ENCODE measurements around the gene SLC7A6.

The SLC7A6 gene

DNA sequence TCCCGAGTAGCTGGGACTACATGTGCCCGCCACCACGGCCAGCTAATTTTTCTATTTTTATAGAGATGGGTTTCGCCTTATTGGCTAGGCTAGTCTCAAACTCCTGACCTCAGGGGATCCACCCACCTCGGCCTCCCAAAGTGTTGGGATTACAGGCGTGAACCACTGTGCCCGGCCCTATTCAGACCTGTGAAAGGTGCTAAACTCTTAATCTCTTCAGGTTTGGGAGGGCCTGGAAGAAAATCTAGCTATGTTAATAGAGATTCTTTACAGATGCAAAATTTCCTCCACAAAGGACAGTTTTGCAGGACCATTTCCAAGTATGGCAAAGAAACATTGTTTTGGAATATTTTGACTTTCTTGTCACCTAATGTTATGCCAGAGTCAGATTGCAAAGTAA lies 22.2 kb upstream of the SLC7A6 start:
- no peak overlapping the region for H3K27ac ChIP-seq (ENCODE audit: low read depth, low read length)
- no peak overlapping the region for H2BK120ac ChIP-seq (ENCODE audit: low read depth, low read length)
- WGBS (ENCODE audit: extremely low coverage, insufficient coverage, low lambda C conversion rate): no CpG with 5 or more reads among the region's 7 CpGs
- no peaks in the 10 kb centered on the region for H3K36me3 ChIP-seq (ENCODE audit: control insufficient read depth, insufficient read depth, low read length)
- peaks cover 4% of the 10 kb centered on the region for H3K4me1 ChIP-seq (ENCODE audit: control insufficient read depth, low read depth, low read length)
- no peak overlapping the region for H2BK15ac ChIP-seq (replicated peaks; ENCODE audit: low read depth)
- no peak overlapping the region for H3K23ac ChIP-seq (ENCODE audit: low read length)
- no peak overlapping the region for H3K18ac ChIP-seq (ENCODE audit: low read length)
- no peak overlapping the region for H2AK5ac ChIP-seq (ENCODE audit: low read length)
- no peak overlapping the region for H3K4me3 ChIP-seq (ENCODE audit: low read length)
- H2BK5ac ChIP-seq (ENCODE audit: low read length): no peak overlapping the region
- H4K5ac ChIP-seq (ENCODE audit: low read length): no peak overlapping the region
- H3K4ac ChIP-seq (ENCODE audit: low read depth, low read length): no peak overlapping the region
- no peak for DNase-seq
- no peak overlapping the region for H4K8ac ChIP-seq (ENCODE audit: low read depth, low read length)
- no peaks in the 10 kb centered on the region for H3K79me1 ChIP-seq (ENCODE audit: low read length)
- no peak overlapping the region for H3K4me2 ChIP-seq (ENCODE audit: low read length)
- H3K9ac ChIP-seq (ENCODE audit: low read length): no peak overlapping the region
- H3K56ac ChIP-seq (ENCODE audit: low read length): no peak overlapping the region
- no peaks in the 10 kb centered on the region for H3K27me3 ChIP-seq (ENCODE audit: insufficient read depth, low read length, poor library complexity)
- no peaks in the 10 kb centered on the region for H3K79me2 ChIP-seq (ENCODE audit: control insufficient read depth, insufficient read depth, low read length)

DNA sequence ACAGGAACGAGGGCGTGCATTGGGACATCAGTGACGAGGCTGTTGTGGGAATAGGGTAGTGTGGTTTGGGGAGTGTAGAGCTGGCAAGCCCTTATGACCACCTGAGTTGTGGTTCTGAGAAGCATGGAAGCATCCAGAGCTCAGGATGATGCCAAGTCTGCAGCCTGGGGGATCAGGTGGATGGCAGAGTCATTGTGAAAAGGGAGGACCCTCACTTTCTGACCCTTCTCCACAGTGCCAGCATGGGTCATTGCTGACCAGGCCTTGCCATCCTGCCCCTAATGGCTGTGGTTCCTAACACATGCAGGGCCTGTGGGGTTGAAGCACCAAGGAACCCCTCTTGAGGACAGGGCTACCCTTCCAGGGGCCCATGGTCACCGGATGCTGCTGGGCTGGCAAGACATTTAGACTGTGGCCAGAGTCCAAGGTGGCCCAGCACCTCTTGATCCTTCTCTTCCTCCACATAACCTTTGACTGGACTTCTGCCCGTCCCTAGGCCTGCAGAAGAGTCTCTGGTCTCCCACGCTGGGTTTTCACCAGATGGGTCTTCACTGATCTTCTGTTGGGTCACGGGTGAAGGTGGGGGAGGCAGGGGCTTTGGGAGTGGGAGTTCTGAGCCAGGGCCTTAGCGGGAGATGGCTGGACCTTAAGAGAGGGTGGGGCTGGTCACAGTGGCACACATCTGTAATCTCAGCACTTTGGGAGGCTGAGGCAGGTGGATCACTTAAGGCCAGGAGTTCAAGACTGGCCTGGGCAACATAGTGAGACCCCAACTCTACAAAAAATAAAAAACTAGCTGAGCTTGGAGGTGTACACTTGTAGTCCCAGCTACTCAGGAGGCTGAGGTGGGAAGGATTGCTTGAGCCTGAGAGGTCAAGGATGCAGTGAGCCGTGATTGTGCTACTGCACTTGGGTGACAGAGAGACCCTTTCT lies 21.1 kb upstream of the SLC7A6 start:
- H3K36me3 ChIP-seq (ENCODE audit: control insufficient read depth, insufficient read depth, low read length): no peaks in the 10 kb centered on the region
- H3K18ac ChIP-seq (ENCODE audit: low read length): no peak overlapping the region
- H2BK15ac ChIP-seq (replicated peaks; ENCODE audit: low read depth): no peak overlapping the region
- H3K4ac ChIP-seq (ENCODE audit: low read depth, low read length): no peak overlapping the region
- no peaks in the 10 kb centered on the region for H3K27me3 ChIP-seq (ENCODE audit: insufficient read depth, low read length, poor library complexity)
- no peak overlapping the region for H3K4me2 ChIP-seq (ENCODE audit: low read length)
- H3K79me2 ChIP-seq (ENCODE audit: control insufficient read depth, insufficient read depth, low read length): no peaks in the 10 kb centered on the region
- no peak overlapping the region for H3K23ac ChIP-seq (ENCODE audit: low read length)
- no peaks in the 10 kb centered on the region for H3K79me1 ChIP-seq (ENCODE audit: low read length)
- H3K4me3 ChIP-seq (ENCODE audit: low read length): no peak overlapping the region
- no peak overlapping the region for H2AK5ac ChIP-seq (ENCODE audit: low read length)
- H2BK120ac ChIP-seq (ENCODE audit: low read depth, low read length): no peak overlapping the region
- WGBS (ENCODE audit: extremely low coverage, insufficient coverage, low lambda C conversion rate): no CpG with 5 or more reads among the region's 9 CpGs
- H3K4me1 ChIP-seq (ENCODE audit: control insufficient read depth, low read depth, low read length): peaks cover 4% of the 10 kb centered on the region
- H3K56ac ChIP-seq (ENCODE audit: low read length): no peak overlapping the region
- H4K5ac ChIP-seq (ENCODE audit: low read length): no peak overlapping the region
- no peak for DNase-seq
- H3K27ac ChIP-seq (ENCODE audit: low read depth, low read length): no peak overlapping the region
- no peak overlapping the region for H2BK5ac ChIP-seq (ENCODE audit: low read length)
- H3K9ac ChIP-seq (ENCODE audit: low read length): no peak overlapping the region
- no peak overlapping the region for H4K8ac ChIP-seq (ENCODE audit: low read depth, low read length)

DNA sequence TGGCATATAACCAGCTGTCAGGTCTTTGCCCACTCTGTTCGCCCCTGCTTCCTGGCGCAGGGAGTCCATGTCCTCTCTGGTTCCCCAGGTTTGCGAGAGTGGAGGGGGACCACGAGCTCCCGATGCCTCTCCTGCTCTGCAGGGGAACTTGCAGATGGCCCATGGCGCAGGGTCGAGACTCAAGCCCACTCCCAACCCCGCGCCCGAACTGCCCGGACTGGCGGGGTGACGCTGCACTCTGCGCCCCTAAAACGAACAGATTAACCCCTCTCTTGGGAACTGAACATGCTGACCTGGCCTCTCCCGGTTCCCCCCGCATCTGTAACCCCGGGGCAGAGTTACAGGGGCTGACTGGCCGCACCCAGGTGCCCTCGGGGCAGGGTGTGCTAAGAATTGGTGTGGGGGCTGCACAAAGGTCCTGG lies 19.8 kb upstream of the SLC7A6 start:
- no peak for DNase-seq
- Histone ChIP-seq H3K27ac (ENCODE audit: low read depth, low read length) (no peak overlapping the region), H3K23ac (ENCODE audit: low read length) (no peak overlapping the region), H3K4me3 (ENCODE audit: low read length) (peak overlapping the region; percentile 71), H3K79me2 (ENCODE audit: control insufficient read depth, insufficient read depth, low read length) (no peaks in the 10 kb centered on the region), H2BK15ac (replicated peaks; ENCODE audit: low read depth) (no peak overlapping the region), H4K8ac (ENCODE audit: low read depth, low read length) (no peak overlapping the region), H3K36me3 (ENCODE audit: control insufficient read depth, insufficient read depth, low read length) (no peaks in the 10 kb centered on the region), H3K79me1 (ENCODE audit: low read length) (no peaks in the 10 kb centered on the region), H3K9ac (ENCODE audit: low read length) (peak overlapping the region; percentile 86), H3K4ac (ENCODE audit: low read depth, low read length) (no peak overlapping the region), H2BK5ac (ENCODE audit: low read length) (no peak overlapping the region), H3K27me3 (ENCODE audit: insufficient read depth, low read length, poor library complexity) (no peaks in the 10 kb centered on the region), H2BK120ac (ENCODE audit: low read depth, low read length) (no peak overlapping the region), H3K56ac (ENCODE audit: low read length) (peak overlapping the region; percentile 82), H3K18ac (ENCODE audit: low read length) (no peak overlapping the region), H3K4me2 (ENCODE audit: low read length) (peak overlapping the region; percentile 88), H2AK5ac (ENCODE audit: low read length) (no peak overlapping the region), H4K5ac (ENCODE audit: low read length) (no peak overlapping the region), H3K4me1 (ENCODE audit: control insufficient read depth, low read depth, low read length) (peaks cover 4% of the 10 kb centered on the region)
- WGBS (ENCODE audit: extremely low coverage, insufficient coverage, low lambda C conversion rate): no CpG with 5 or more reads among the region's 20 CpGs

DNA sequence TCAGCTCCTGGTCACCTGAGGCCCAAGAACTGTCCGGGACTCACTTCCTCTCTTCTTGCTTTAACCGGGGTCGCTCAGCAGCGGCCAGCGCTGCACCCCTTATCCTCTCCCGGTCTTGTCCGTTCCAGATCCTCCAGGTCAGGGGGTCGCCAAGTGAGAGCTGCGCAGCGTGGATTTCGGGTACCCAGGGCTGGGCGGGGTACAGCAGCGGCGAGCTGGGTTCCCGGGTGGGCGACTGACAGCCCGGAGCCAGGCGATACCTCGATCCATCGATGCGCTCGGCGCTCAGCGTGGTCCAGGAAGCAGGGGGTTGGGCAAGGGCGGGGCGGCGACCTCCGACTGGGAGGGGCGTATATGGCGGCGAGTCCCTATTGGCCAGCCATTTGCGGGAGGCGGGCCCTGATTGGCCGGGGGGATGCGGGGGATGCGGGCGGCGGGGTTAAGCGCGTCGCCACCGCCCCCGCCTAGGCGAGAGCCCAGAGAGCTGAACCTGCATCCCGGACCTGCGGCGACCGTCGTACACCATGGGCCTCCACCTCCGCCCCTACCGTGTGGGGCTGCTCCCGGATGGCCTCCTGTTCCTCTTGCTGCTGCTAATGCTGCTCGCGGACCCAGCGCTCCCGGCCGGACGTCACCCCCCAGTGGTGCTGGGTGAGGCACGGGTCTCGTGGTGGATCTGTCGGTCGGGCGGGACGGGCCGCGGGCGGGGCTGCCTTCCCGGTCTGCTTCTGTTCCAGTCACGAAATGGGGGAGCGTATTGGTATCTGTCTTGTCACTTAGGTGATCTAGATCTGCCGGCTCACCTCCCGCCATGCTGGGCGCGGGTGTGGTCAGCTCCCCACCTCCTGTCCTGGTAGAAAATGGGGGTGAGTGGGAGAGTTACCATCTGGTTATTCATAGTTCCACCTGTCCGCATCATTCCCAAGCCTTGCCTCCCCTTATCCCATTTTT lies 19.1 kb upstream of the SLC7A6 start, which contains the start of gene PLA2G15:
Gene PLA2G15, plus strand, starts transcription at position 471 of the 951 bp plus-strand sequence. Its CDS starts 54 bp downstream, at position 525.
- Histone ChIP-seq H3K79me2 (ENCODE audit: control insufficient read depth, insufficient read depth, low read length) (no peaks in the 10 kb centered on the region), H2BK5ac (ENCODE audit: low read length) (no peak within 1 kb of the TSS), H3K4me3 (ENCODE audit: low read length) (peak within 1 kb of the TSS; percentile 83), H3K79me1 (ENCODE audit: low read length) (no peaks in the 10 kb centered on the region), H4K5ac (ENCODE audit: low read length) (no peak within 1 kb of the TSS), H3K4me2 (ENCODE audit: low read length) (peak within 1 kb of the TSS; percentile 88), H3K36me3 (ENCODE audit: control insufficient read depth, insufficient read depth, low read length) (no peaks in the 10 kb centered on the region), H3K56ac (ENCODE audit: low read length) (peak within 1 kb of the TSS; percentile 90), H3K27me3 (ENCODE audit: insufficient read depth, low read length, poor library complexity) (no peaks in the 10 kb centered on the region), H2BK15ac (replicated peaks; ENCODE audit: low read depth) (no peak within 1 kb of the TSS), H3K9ac (ENCODE audit: low read length) (peak within 1 kb of the TSS; percentile 86), H4K8ac (ENCODE audit: low read depth, low read length) (no peak within 1 kb of the TSS), H3K4me1 (ENCODE audit: control insufficient read depth, low read depth, low read length) (peaks cover 4% of the 10 kb centered on the region), H2BK120ac (ENCODE audit: low read depth, low read length) (no peak within 1 kb of the TSS), H3K27ac (ENCODE audit: low read depth, low read length) (no peak within 1 kb of the TSS), H3K18ac (ENCODE audit: low read length) (no peak within 1 kb of the TSS), H2AK5ac (ENCODE audit: low read length) (no peak within 1 kb of the TSS), H3K23ac (ENCODE audit: low read length) (no peak within 1 kb of the TSS), H3K4ac (ENCODE audit: low read depth, low read length) (no peak within 1 kb of the TSS)
- peak; percentile 95 for DNase-seq
- WGBS (ENCODE audit: extremely low coverage, insufficient coverage, low lambda C conversion rate): no CpG with 5 or more reads among the region's 75 CpGs

DNA sequence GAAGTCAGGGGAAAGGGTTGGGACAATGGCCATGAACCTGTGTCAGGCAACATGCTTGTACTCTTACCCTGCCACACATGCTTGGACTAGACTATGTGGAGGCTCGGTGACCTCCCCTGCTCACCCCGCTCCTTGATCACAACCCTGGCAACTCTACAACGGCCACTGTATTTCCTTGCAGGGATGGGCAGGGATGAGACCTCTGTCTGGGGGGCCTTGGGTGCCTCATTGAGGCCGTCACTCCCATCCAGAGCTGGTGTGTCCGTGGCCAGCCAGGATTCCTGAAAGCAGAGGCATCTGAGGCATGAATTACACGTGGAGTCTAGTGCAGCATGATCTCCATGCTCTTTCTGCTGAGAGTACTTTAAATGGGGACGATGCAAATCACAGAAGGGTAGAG lies 18.2 kb upstream of the SLC7A6 start:
- Histone ChIP-seq H3K36me3 (ENCODE audit: control insufficient read depth, insufficient read depth, low read length) (no peaks in the 10 kb centered on the region), H2BK120ac (ENCODE audit: low read depth, low read length) (no peak overlapping the region), H3K4me2 (ENCODE audit: low read length) (no peak overlapping the region), H3K27me3 (ENCODE audit: insufficient read depth, low read length, poor library complexity) (no peaks in the 10 kb centered on the region), H3K4ac (ENCODE audit: low read depth, low read length) (no peak overlapping the region), H3K56ac (ENCODE audit: low read length) (no peak overlapping the region), H3K79me2 (ENCODE audit: control insufficient read depth, insufficient read depth, low read length) (no peaks in the 10 kb centered on the region), H3K27ac (ENCODE audit: low read depth, low read length) (no peak overlapping the region), H3K79me1 (ENCODE audit: low read length) (no peaks in the 10 kb centered on the region), H3K4me1 (ENCODE audit: control insufficient read depth, low read depth, low read length) (peaks cover 4% of the 10 kb centered on the region), H4K8ac (ENCODE audit: low read depth, low read length) (no peak overlapping the region), H2BK5ac (ENCODE audit: low read length) (no peak overlapping the region), H3K18ac (ENCODE audit: low read length) (no peak overlapping the region), H2BK15ac (replicated peaks; ENCODE audit: low read depth) (no peak overlapping the region), H4K5ac (ENCODE audit: low read length) (no peak overlapping the region), H3K4me3 (ENCODE audit: low read length) (no peak overlapping the region), H3K9ac (ENCODE audit: low read length) (no peak overlapping the region), H3K23ac (ENCODE audit: low read length) (no peak overlapping the region), H2AK5ac (ENCODE audit: low read length) (no peak overlapping the region)
- no CpG with 5 or more reads among the region's 7 CpGs for WGBS (ENCODE audit: extremely low coverage, insufficient coverage, low lambda C conversion rate)
- DNase-seq: no peak

Data from mesendoderm (in vitro differentiated cells).